PC-3 (cell line): Measurements from ENCODE around the gene FILIP1L. TPM values are rescaled to one million over a fixed set of nuclear protein-coding genes. Genes with fewer than 3 reads are reported as not detected.

ENCODE experiments used
- ATAC-seq: fragments of 200-7000 bp; cut with Tn5 transposase; 2 replicates; pipeline ENCODE4 v1.9.1; 2020; ENCODE audit warnings: mild to moderate bottlenecking, moderate library complexity
- BruUV-seq: library from RNA; stranded (reverse); fragments of 400-500 nt; replicated peaks from 2 replicates; lab custom pipeline; 2021; lab: Mats Ljungman, UMichigan
- CTCF ChIA-PET: fragments of 300-600 bp; sonication (Branson Sonifier 250); formaldehyde crosslinking; loops from one replicate; lab custom pipeline; 2022; ENCODE audit warnings: antibody characterized with exemption; lab: Charles Lee
- POLR2A ChIA-PET: fragments of 300-600 bp; sonication (Branson Sonifier 250); formaldehyde crosslinking; loops from one replicate; lab custom pipeline; 2022; ENCODE audit warnings: antibody characterized with exemption; ENCODE audit not compliant: unreplicated experiment; lab: Charles Lee
- DNase-seq: peaks from one replicate; pipeline ENCODE4 v3.0.0-alpha.2; 2015
- H2AFZ ChIP-seq: fragments of 300-600 bp; sonication (generic); 2 replicates; pipeline ENCODE4 v1.6.0; 2016; ENCODE audit warnings: antibody characterized with exemption, low read length
- H3F3A ChIP-seq: fragments of 300-600 bp; sonication (generic); one replicate; pipeline ENCODE4 v1.6.0; 2017; ENCODE audit warnings: antibody characterized with exemption, low read length, control low read depth, mild to moderate bottlenecking; ENCODE audit not compliant: unreplicated experiment
- H3K27ac ChIP-seq: fragments of 300-600 bp; sonication (generic); 2 replicates; pipeline ENCODE4 v1.5.1; 2016; ENCODE audit warnings: mild to moderate bottlenecking, low read length
- H3K27me3 ChIP-seq: fragments of 300-600 bp; sonication (generic); 2 replicates; pipeline ENCODE4 v1.6.1; 2016; ENCODE audit warnings: low read length, mixed read lengths
- H3K36me3 ChIP-seq: fragments of 300-600 bp; sonication (generic); 2 replicates; pipeline ENCODE4 v1.6.1; 2016; ENCODE audit warnings: low read depth, mixed run types, low read length, mixed read lengths
- H3K4me1 ChIP-seq: fragments of 300-600 bp; sonication (generic); 2 replicates; pipeline ENCODE4 v1.5.1; 2016; ENCODE audit warnings: low read length; ENCODE audit not compliant: insufficient read depth
- H3K4me2 ChIP-seq: fragments of 300-600 bp; sonication (generic); 2 replicates; pipeline ENCODE4 v1.6.0; 2016; ENCODE audit warnings: low read length
- H3K4me3 ChIP-seq: fragments of 300-600 bp; sonication (generic); 2 replicates; pipeline ENCODE4 v1.5.1; 2016; ENCODE audit warnings: mild to moderate bottlenecking, low read length, mixed read lengths
- H3K79me2 ChIP-seq: fragments of 300-600 bp; sonication (generic); 2 replicates; pipeline ENCODE4 v1.6.1; 2017; ENCODE audit warnings: low read length, mixed read lengths
- H3K9ac ChIP-seq: fragments of 300-600 bp; sonication (generic); 2 replicates; pipeline ENCODE4 v1.6.0; 2016; ENCODE audit warnings: mild to moderate bottlenecking, low read length
- H3K9me2 ChIP-seq: fragments of 300-600 bp; sonication (generic); replicated peaks from 2 replicates; pipeline ENCODE4 v1.6.1; 2016; ENCODE audit warnings: mixed run types, low read length, mixed read lengths
- H3K9me3 ChIP-seq: fragments of 300-600 bp; sonication (generic); 2 replicates; pipeline ENCODE4 v1.6.1; 2016; ENCODE audit warnings: low read length, mixed read lengths
- H4K20me1 ChIP-seq: fragments of 300-600 bp; sonication (generic); 2 replicates; pipeline ENCODE4 v1.6.1; 2016; ENCODE audit warnings: low read length, mixed read lengths
- CTCF ChIP-seq: fragments of 300-600 bp; sonication (generic); conservative IDR thresholded peaks from 2 replicates; pipeline ENCODE4 v1.5.1; 2017; ENCODE audit warnings: antibody characterized with exemption, low read depth, mild to moderate bottlenecking, low read length
- EZH2 ChIP-seq: fragments of 300-600 bp; sonication (generic); IDR thresholded peaks from one replicate; pipeline ENCODE4 v1.6.1; 2017; ENCODE audit warnings: antibody characterized with exemption, mild to moderate bottlenecking, low read length; ENCODE audit not compliant: unreplicated experiment
- EZH2phosphoT487 ChIP-seq: fragments of 300-600 bp; sonication (generic); IDR thresholded peaks from 2 replicates; pipeline ENCODE4 v1.6.1; 2018; ENCODE audit warnings: mild to moderate bottlenecking, antibody characterized with exemption, low read length, borderline replicate concordance
- intact Hi-C: fragments of 100-400 bp; cut with micrococcal nuclease; formaldehyde crosslinking; loops from 2 replicates; pipeline ENCODE4 v1.9.0; 2023
- total RNA-seq: library from RNA; depleted of rRNA; stranded (reverse); fragments of >200 nt; gene quantifications from 2 replicates; pipeline ENCODE4 v1.2.3, GENCODE V29; 2014

The FILIP1L gene
- total RNA-seq, 1 experiment from 2014 or later = not detected

DNA sequence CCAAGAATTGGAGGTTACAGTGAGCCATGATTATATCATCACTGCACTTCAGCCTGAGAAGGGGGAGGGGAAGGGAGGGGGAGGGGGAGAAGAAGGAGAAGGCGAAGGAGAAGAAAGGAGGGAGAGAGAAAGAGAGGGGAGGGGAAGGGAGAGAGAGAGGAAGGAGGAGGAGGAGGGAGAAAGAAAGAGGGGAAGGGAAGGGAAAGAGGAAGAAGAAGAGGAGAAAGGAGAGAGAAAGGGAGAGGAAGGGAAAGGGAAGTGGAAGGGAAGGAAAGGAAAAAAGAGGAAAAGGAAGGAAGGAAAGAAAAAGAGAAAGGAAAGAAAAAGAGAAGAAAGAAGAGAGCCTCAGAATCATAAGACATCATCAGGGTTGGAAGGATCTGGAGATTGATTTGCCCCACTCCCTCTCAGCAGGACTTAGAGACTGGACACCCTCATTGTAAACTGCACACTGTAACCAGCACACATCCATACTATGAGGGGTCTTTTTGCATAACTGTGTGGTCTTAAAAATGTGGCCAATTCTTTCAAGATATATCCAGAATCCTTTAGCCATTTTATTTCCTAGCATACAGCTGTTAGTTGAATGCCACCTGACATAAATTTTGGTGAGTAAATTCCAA is 165.7 kb downstream of the FILIP1L start:
- no TSS peak for BruUV-seq
- no peaks in the 10 kb centered on the region for H3K36me3 ChIP-seq
- H3K4me1 ChIP-seq = peaks cover 28% of the 10 kb centered on the region
- H3K4me2 ChIP-seq = no peak overlapping the region
- no peak for DNase-seq
- no peak overlapping the region for H3K4me3 ChIP-seq
- no peak overlapping the region for H3K9ac ChIP-seq
- no peak for TF ChIP-seq CTCF
- no peak for TF ChIP-seq EZH2
- TF ChIP-seq EZH2phosphoT487 = no peak
- H3F3A ChIP-seq = no peaks in the 10 kb centered on the region
- no peak for ATAC-seq
- POLR2A ChIA-PET = no interaction called here
- H3K9me2 ChIP-seq = no peaks in the 10 kb centered on the region
- CTCF ChIA-PET = interaction anchor here (0.6 to 1.0 kb wide), 2 partner anchors 54 to 105 kb away, joined by 5 to 6 read pairs; no protein-coding TSS in a partner anchor
- no peaks in the 10 kb centered on the region for H4K20me1 ChIP-seq
- H3K9me3 ChIP-seq = no peaks in the 10 kb centered on the region
- H3K27me3 ChIP-seq = no peaks in the 10 kb centered on the region
- H3K27ac ChIP-seq = no peak overlapping the region
- H2AFZ ChIP-seq = no peak overlapping the region
- intact Hi-C loops = no loop called here
- H3K79me2 ChIP-seq = 0 out of 2 replicates have a peak, but pooled peaks cover 4% of the 10 kb centered on the region

DNA sequence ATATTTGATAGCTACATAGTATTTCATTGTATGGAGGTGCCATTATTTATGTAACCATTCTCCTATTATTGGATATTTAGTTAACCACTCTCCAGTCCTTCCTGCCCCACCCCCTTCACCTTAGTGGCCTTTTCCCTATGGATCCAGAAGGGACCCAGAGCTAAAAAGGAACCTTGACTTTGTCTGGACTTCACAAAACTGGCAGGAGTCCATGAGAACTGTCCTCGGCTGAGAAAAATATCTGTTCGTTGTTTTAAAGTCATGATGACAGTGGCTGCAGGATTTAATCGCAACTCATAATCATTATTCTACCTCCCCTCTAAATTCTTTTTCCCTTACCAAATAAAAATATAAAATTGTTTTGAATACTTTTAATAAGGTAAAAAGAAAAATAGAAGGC is 166.9 kb downstream of the FILIP1L start:
- BruUV-seq = no TSS peak
- Histone ChIP-seq H3K9ac (no peak overlapping the region), H3K27me3 (no peaks in the 10 kb centered on the region), H2AFZ (no peak overlapping the region), H4K20me1 (no peaks in the 10 kb centered on the region), H3K27ac (no peak overlapping the region), H3K4me1 (peaks cover 27% of the 10 kb centered on the region), H3K9me3 (no peaks in the 10 kb centered on the region), H3K79me2 (0 out of 2 replicates have a peak, but pooled peaks cover 4% of the 10 kb centered on the region), H3K4me3 (no peak overlapping the region), H3K4me2 (no peak overlapping the region), H3K9me2 (no peaks in the 10 kb centered on the region), H3F3A (no peaks in the 10 kb centered on the region), H3K36me3 (no peaks in the 10 kb centered on the region)
- no peak for DNase-seq
- ChIA-PET CTCF (no interaction called here), POLR2A (no interaction called here)
- intact Hi-C loops = no loop called here
- TF ChIP-seq EZH2phosphoT487 (no peak), CTCF (no peak), EZH2 (no peak)
- ATAC-seq = no peak

DNA sequence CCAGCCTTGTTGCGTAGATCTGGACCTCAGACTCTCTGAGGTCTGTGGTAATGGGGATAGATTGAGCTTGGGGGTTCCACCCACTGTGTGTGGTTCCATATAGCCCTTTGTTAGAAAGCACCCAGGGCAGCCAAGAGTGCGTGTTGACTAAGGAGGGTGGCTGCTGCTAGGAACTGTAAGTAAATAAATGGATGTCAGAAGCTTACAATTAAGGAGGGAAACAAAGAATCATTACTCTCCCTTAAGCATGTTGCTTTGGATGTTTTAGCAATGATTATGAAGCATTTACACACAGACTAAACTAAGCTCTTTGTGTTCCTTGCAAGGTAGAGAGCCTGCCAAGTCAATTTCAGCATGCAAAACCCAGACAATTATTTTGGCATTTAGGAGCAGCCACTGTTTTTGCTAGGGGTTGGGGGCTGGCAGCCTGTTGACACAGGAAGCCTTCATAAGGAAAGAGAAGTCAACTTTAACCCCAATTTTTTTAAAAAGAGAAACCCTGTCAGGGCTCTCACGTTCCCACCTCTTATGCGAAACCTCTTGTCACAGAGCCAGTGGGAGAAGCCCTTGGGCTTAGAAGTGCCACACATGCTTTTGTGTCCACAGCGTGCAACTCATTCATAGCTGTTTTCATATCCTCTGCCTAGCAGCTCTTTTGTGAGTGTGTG is 168.8 kb downstream of the FILIP1L start:
- ChIA-PET POLR2A (no interaction called here), CTCF (no interaction called here)
- ATAC-seq = no peak
- no TSS peak for BruUV-seq
- Histone ChIP-seq H3K4me3 (no peak overlapping the region), H2AFZ (no peak overlapping the region), H3K36me3 (no peaks in the 10 kb centered on the region), H3K27ac (no peak overlapping the region), H4K20me1 (no peaks in the 10 kb centered on the region), H3K79me2 (0 out of 2 replicates have a peak, but pooled peaks cover 4% of the 10 kb centered on the region), H3K4me2 (no peak overlapping the region), H3K9me2 (no peaks in the 10 kb centered on the region), H3K4me1 (peaks cover 27% of the 10 kb centered on the region), H3F3A (no peaks in the 10 kb centered on the region), H3K9ac (no peak overlapping the region), H3K9me3 (no peaks in the 10 kb centered on the region), H3K27me3 (no peaks in the 10 kb centered on the region)
- DNase-seq = no peak
- TF ChIP-seq EZH2 (no peak), CTCF (no peak), EZH2phosphoT487 (no peak)
- intact Hi-C loops = no loop called here
